ENCODE data around the gene RBMS1.

GRCh38 chr2:160286551-160286950 is 207.1 kb downstream of the RBMS1 start:
- no peak for TF ChIP-seq EZH2 (IDR thresholded peaks at IDR 0.05; ENCODE audit: insufficient read depth, low read length)
- no peak for TF ChIP-seq CTCF (IDR thresholded peaks at IDR 0.05; ENCODE audit: insufficient read depth, low read depth, low read length)
